B cell (primary cell): Measurements from ENCODE around the gene SPSB1. TPM values are rescaled to one million over a fixed set of nuclear protein-coding genes. Genes with fewer than 3 reads are reported as not detected.

Experiments used
- ATAC-seq: fragments of 200-7000 bp; cut with Tn5 transposase; one replicate; pipeline ENCODE4 v1.10.0; 2021; ENCODE audit warnings: low read depth, mild to moderate bottlenecking, moderate number of reproducible peaks, moderate library complexity
- CTCF ChIA-PET: fragments of 350-600 bp; sonication (Branson Sonifier 250); formaldehyde crosslinking; loops from one replicate; lab custom pipeline; 2021; ENCODE audit warnings: antibody characterized with exemption, inconsistent platforms; lab: Charles Lee
- POLR2A ChIA-PET: fragments of 350-600 bp; sonication (Branson Sonifier 250); formaldehyde crosslinking; loops from one replicate; lab custom pipeline; 2021; ENCODE audit warnings: antibody characterized with exemption; lab: Charles Lee
- DNase-seq: peaks from one replicate; pipeline ENCODE4 v3.0.0; 2013
- H2AFZ ChIP-seq: 2 replicates; pipeline ENCODE4 v1.6.1; 2012; ENCODE audit warnings: mild to moderate bottlenecking, low read depth, low read length; ENCODE audit not compliant: insufficient read depth, poor library complexity, severe bottlenecking
- H3K27ac ChIP-seq, 2 donors: 1 replicate in 1 of 2; 2 replicates in 1 of 2; pipeline ENCODE4 v1.5.1; 2012 to 2013; ENCODE audit warnings: low read length in 2 of 2, mild to moderate bottlenecking in 2 of 2, moderate library complexity in 1 of 2
- H3K27me3 ChIP-seq, 4 experiments: fragments of 200-600 bp in 1 of 4; sonication (generic) in 1 of 4; replicated peaks in 1 of 4; 1 replicate in 2 of 4; 2 replicates in 2 of 4; pipeline versions ENCODE4 v1.6.1 to v1.7.0; 2013 to 2016; ENCODE audit warnings: low read length in 3 of 4, mild to moderate bottlenecking in 2 of 4, mixed read lengths in 1 of 4, moderate library complexity in 1 of 4; ENCODE audit not compliant: insufficient read depth in 4 of 4, control insufficient read depth in 3 of 4; ENCODE audit errors: control extremely low read depth in 1 of 4
- H3K36me3 ChIP-seq, 2 experiments: replicated peaks in 1 of 2; 1 replicate in 1 of 2; 2 replicates in 1 of 2; pipeline versions ENCODE4 v1.6.1 to v1.7.1; 2013; ENCODE audit warnings: low read length in 1 of 2; ENCODE audit not compliant: insufficient read depth in 2 of 2, control insufficient read depth in 1 of 2; ENCODE audit errors: control extremely low read depth in 1 of 2, extremely low read depth in 1 of 2
- H3K4me1 ChIP-seq, 2 donors: fragments of 200-600 bp in 1 of 2; sonication (generic) in 1 of 2; 1 replicate in 1 of 2; 2 replicates in 1 of 2; pipeline versions ENCODE4 v1.5.1 to v1.6.1; 2013 to 2017; ENCODE audit warnings: low read length in 2 of 2; ENCODE audit not compliant: control insufficient read depth in 2 of 2, insufficient read depth in 2 of 2
- H3K4me2 ChIP-seq: replicated peaks from 2 replicates; pipeline ENCODE3; 2012; ENCODE audit warnings: mild to moderate bottlenecking, low read depth, low read length; ENCODE audit not compliant: poor library complexity, severe bottlenecking
- H3K4me3 ChIP-seq, 5 experiments: fragments of 200-600 bp in 1 of 5; sonication (generic) in 1 of 5; 1 replicate in 3 of 5; 2 replicates in 2 of 5; pipeline versions ENCODE4 v1.5.1 to v1.7.0; 2011 to 2016; ENCODE audit warnings: low read length in 4 of 5, mild to moderate bottlenecking in 4 of 5, low read depth in 2 of 5, control low read depth in 1 of 5, moderate library complexity in 1 of 5; ENCODE audit not compliant: insufficient read depth in 1 of 5; ENCODE audit errors: control extremely low read depth in 1 of 5, extremely low read depth in 1 of 5
- H3K79me2 ChIP-seq: fragments of 200-600 bp; sonication (generic); one replicate; pipeline ENCODE4 v1.6.0; 2016; ENCODE audit warnings: low read length; ENCODE audit not compliant: control insufficient read depth, insufficient read depth
- H3K9ac ChIP-seq: fragments of 200-600 bp; sonication (generic); 2 replicates; pipeline ENCODE4 v1.6.1; 2017; ENCODE audit warnings: mild to moderate bottlenecking, low read length, moderate library complexity
- H3K9me3 ChIP-seq, 3 donors: one replicate each; pipeline versions ENCODE4 v1.6.1 to v1.7.1; 2013; ENCODE audit warnings: low read length in 2 of 3; ENCODE audit not compliant: control insufficient read depth in 2 of 3, insufficient read depth in 1 of 3; ENCODE audit errors: control extremely low read depth in 1 of 3
- H4K20me1 ChIP-seq: 2 replicates; pipeline ENCODE4 v1.6.0; 2012; ENCODE audit warnings: mild to moderate bottlenecking, low read length; ENCODE audit not compliant: insufficient read depth, control insufficient read depth, poor library complexity, severe bottlenecking
- H3K27ac Mint-ChIP-seq: one replicate; pipeline ENCODE4 v1.8.0; 2021; ENCODE audit warnings: mixed read lengths
- H3K27me3 Mint-ChIP-seq: one replicate; pipeline ENCODE4 v1.8.0; 2021; ENCODE audit warnings: mixed read lengths
- H3K4me1 Mint-ChIP-seq: one replicate; pipeline ENCODE4 v1.8.0; 2021; ENCODE audit warnings: mixed read lengths
- H3K4me3 Mint-ChIP-seq: one replicate; pipeline ENCODE4 v1.8.0; 2021; ENCODE audit warnings: mixed read lengths
- H3K9me3 Mint-ChIP-seq: one replicate; pipeline ENCODE4 v1.8.0; 2022; ENCODE audit warnings: mixed read lengths; ENCODE audit not compliant: insufficient read depth
- CTCF ChIP-seq: fragments of 200-600 bp; IDR thresholded peaks from one replicate; pipeline ENCODE4 v1.8.0; 2022; ENCODE audit warnings: antibody characterized with exemption, mild to moderate bottlenecking
- EZH2 ChIP-seq: IDR thresholded peaks from 2 replicates; pipeline ENCODE4 v1.6.1; 2012; ENCODE audit warnings: borderline replicate concordance, low read depth, mild to moderate bottlenecking, moderate library complexity, low read length; ENCODE audit not compliant: insufficient read depth, poor library complexity, severe bottlenecking
- WGBS: methylation state at CpG from one replicate; pipeline ENCODE4 v1.1.5; 2013; ENCODE audit warnings: missing lambda C conversion rate; ENCODE audit not compliant: insufficient coverage; 5-methylcytosine and 5-hydroxymethylcytosine counted together
- intact Hi-C: fragments of 100-400 bp; cut with micrococcal nuclease; formaldehyde crosslinking; loops from one replicate; pipeline ENCODE4 v1.10.0; 2022
- polyA plus RNA-seq: library from polyadenylated mRNA; depleted of rRNA; stranded (reverse); fragments of >200 nt; gene quantifications from 2 replicates; pipeline ENCODE4 v1.2.3, GENCODE V29; 2012
- total RNA-seq, 2 donors: library from RNA; stranded (reverse); fragments of 120-200 nt in 1 of 2; gene quantifications; 1 replicate in 1 of 2; 2 replicates in 1 of 2; pipeline versions ENCODE4 v1.2.3 to v1.2.4, GENCODE V29; 2013 to 2022

SPSB1 gene
- total and polyA plus RNA-seq, 2 donors (not counting 1 experiment from before 2014, with no cell fraction given) = 1.7 to 9.4 TPM

GRCh38 chr1:9261496-9261895 is 31.2 kb upstream of the SPSB1 start:
- Histone ChIP-seq H2AFZ (no peak overlapping the region), H3K27me3 (no peaks in the 10 kb centered on the region), H3K9me3 (peaks cover 0 to 2% (median 0%) of the 10 kb centered on the region in 3 donors), H4K20me1 (peaks cover 6% of the 10 kb centered on the region), H3K4me3 (no peak overlapping the region), H3K4me2 (no peak overlapping the region), H3K36me3 (peaks cover 4 to 55% of the 10 kb centered on the region in 2 experiments), H3K9ac (no peak overlapping the region), H3K4me1 (no peaks in the 10 kb centered on the region), H3K27ac (no peak overlapping the region), H3K79me2 (peaks cover 25% of the 10 kb centered on the region)
- H3K27me3 Mint-ChIP-seq = no peaks in the 10 kb centered on the region
- H3K4me3 Mint-ChIP-seq = no peak overlapping the region
- intact Hi-C loops = no loop called here
- ChIA-PET CTCF (interaction anchor here (1.0 kb wide), 1 partner anchor 229 kb away, joined by 3 read pairs; no protein-coding TSS in a partner anchor), POLR2A (no interaction called here)
- no peak for DNase-seq
- H3K27ac Mint-ChIP-seq = no peak overlapping the region
- no peaks in the 10 kb centered on the region for H3K9me3 Mint-ChIP-seq
- peaks cover 4% of the 10 kb centered on the region for H3K4me1 Mint-ChIP-seq
- 93% methylated on average over 6 of the region's 8 CpGs for WGBS
- no peak for TF ChIP-seq CTCF
- no peak for TF ChIP-seq EZH2
- no peak for ATAC-seq

- 96% methylated on average over 32 of the region's 33 CpGs for WGBS
- Mint-ChIP-seq H3K4me1 (peaks cover 6% of the 10 kb centered on the region), H3K4me3 (no peak overlapping the region), H3K9me3 (no peaks in the 10 kb centered on the region), H3K27me3 (no peaks in the 10 kb centered on the region), H3K27ac (no peak overlapping the region)
- H3K4me2 ChIP-seq = no peak overlapping the region
- H3K79me2 ChIP-seq = peaks cover 25% of the 10 kb centered on the region
- no peak for ATAC-seq
- no peaks in the 10 kb centered on the region for H3K4me1 ChIP-seq
- TF ChIP-seq EZH2 (no peak), CTCF (no peak)
- H3K27ac ChIP-seq = no peak overlapping the region
- H3K4me3 ChIP-seq = no peak overlapping the region
- peaks cover 4 to 56% of the 10 kb centered on the region in 2 experiments for H3K36me3 ChIP-seq
- peaks cover 6% of the 10 kb centered on the region for H4K20me1 ChIP-seq
- POLR2A ChIA-PET = no interaction called here
- no peak overlapping the region for H3K9ac ChIP-seq
- H2AFZ ChIP-seq = no peak overlapping the region
- H3K27me3 ChIP-seq = no peaks in the 10 kb centered on the region
- H3K9me3 ChIP-seq = peaks cover 0 to 2% (median 0%) of the 10 kb centered on the region in 3 donors
- DNase-seq = no peak
- CTCF ChIA-PET = no interaction called here
- intact Hi-C loops = no loop called here
Observed at GRCh38 chr1:9262096-9262986, 30.4 kb upstream of the SPSB1 start.
